A549 (cell line): ENCODE measurements around the gene HSD17B2.

Experiments used
- CHD2 ChIP-seq: fragments of 150-350 bp; IDR thresholded peaks from 2 replicates; pipeline ENCODE4 v1.6.1; 2014; ENCODE audit warnings: low read length; ENCODE audit not compliant: partially characterized antibody
- JUN ChIP-seq, 2 experiments: fragments of >200 bp; sonication (Bioruptor Twin); formaldehyde crosslinking; IDR thresholded peaks; 2 replicates in 1 of 2; 3 replicates in 1 of 2; pipeline ENCODE4 v1.6.1; 2016 to 2017
- TF ChIP-seq, protein P1 (sequence below): fragments of >200 bp; sonication (Bioruptor Twin); formaldehyde crosslinking; IDR thresholded peaks from 3 replicates; pipeline ENCODE4 v1.5.1; 2016

DNA sequence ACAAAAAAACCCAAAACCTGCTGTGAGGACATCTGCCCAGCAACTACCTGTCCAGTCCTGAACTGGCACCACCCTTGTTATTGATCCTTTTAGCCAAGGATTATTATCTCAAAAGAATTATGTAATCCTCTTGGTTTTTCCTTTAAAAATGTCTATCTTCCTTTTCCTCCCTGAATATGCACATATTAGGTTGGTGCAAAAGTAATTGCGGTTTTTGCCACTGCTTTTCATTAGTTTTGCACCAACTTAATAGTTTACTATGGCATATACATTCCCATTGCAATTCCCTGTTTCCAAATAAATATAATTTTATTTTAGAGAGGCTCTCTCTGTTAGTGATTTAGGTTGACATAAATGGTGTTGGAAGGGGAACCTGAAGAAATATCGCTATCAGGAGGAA, 83.7 kb downstream of the HSD17B2 start:
- TF ChIP-seq JUN (IDR thresholded peaks at IDR 0.05) (no peak), CHD2 (no peak)
- TF ChIP-seq, protein P1, sequence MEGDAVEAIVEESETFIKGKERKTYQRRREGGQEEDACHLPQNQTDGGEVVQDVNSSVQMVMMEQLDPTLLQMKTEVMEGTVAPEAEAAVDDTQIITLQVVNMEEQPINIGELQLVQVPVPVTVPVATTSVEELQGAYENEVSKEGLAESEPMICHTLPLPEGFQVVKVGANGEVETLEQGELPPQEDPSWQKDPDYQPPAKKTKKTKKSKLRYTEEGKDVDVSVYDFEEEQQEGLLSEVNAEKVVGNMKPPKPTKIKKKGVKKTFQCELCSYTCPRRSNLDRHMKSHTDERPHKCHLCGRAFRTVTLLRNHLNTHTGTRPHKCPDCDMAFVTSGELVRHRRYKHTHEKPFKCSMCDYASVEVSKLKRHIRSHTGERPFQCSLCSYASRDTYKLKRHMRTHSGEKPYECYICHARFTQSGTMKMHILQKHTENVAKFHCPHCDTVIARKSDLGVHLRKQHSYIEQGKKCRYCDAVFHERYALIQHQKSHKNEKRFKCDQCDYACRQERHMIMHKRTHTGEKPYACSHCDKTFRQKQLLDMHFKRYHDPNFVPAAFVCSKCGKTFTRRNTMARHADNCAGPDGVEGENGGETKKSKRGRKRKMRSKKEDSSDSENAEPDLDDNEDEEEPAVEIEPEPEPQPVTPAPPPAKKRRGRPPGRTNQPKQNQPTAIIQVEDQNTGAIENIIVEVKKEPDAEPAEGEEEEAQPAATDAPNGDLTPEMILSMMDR = no peak
